GM12875 (cell line): Measurements from ENCODE around the gene DPEP1.

Source experiments
- H3K4me3 ChIP-seq: one replicate; pipeline ENCODE4 v1.5.1; 2011; ENCODE audit warnings: low read depth, low read length, control low read depth
- CTCF ChIP-seq: IDR thresholded peaks from 2 replicates; pipeline ENCODE4 v1.5.1; 2011; ENCODE audit warnings: low read depth, mild to moderate bottlenecking, control low read depth, inconsistent platforms, low read length, moderate library complexity, borderline replicate concordance; ENCODE audit not compliant: insufficient read depth

Gene DPEP1

DNA sequence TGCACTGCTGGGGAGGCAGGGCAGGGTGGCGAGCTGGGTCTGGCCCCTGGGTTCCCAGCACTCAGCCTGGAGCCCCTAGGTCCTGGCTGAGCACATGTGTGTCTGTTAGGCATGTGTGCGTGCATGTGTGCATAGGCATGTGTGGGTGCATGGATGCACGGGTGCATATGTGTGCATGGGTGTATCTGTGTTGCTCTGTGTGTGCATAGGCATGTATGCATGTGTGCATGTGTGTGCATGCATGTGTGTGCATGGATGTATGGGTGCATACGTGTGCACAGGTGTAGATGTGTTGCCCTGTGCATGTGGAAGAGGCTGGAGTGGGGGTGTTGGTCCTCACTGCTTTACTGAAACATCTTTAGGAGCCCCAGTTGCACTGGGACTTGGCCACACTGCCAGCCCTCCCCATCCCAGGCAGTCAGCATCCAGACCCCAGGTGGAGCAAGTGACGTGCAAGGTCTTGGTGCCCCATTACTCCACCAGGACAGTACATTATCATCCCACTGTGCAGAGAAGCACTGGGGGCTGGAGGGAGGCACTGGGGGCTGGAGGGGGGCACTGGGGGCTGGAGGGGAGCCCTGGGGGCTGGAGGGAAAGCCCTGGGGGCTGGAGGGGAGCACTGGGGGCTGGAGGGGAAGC lies 10.4 kb upstream of the DPEP1 start:
- TF ChIP-seq CTCF, result no peak
- no peak overlapping the region for H3K4me3 ChIP-seq

- TF ChIP-seq CTCF, result no peak
- no peak overlapping the region for H3K4me3 ChIP-seq
Observed at GRCh38 chr16:89604764-89605163, 8.7 kb upstream of the DPEP1 start.

DNA sequence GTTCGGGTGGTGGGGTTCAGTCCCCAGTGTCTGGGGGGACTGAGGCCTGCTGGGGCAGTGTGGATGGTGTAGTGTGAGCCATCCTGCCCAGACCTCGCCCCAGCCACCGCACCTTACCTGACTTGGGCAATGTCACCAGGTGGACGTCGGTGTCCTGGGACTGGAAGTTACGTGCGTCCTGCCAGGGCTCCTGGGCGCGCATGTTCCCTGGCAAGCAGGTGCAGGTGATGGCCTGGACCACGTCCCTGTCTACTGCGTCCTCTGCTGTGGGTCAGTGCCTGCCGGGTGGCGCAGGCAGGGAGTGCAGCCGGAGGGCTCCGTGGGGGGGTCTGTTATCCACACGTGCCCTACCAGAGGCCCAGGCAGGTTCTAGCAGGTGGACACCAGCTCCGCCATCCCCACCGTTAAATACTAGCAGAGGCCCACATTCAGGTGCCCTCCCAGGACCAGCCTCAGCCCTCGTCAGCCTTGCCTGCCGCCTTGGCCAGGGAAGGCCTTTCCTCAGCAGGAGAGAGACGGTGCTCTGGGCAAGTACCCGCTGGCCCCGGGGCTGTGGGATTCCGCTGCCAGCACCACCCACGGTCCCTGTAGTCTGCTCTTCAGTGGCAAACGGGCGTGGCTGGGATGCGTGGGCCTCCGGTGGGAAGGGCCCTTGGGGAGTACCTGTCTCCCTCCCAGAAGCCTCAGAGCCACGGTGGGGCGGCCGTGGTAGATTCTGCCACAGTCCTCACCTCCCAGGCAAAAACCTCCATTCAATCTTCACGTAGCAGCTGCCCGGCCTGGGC lies 8.1 kb upstream of the DPEP1 start:
- TF ChIP-seq CTCF, result no peak
- H3K4me3 ChIP-seq, result no peak overlapping the region

DNA sequence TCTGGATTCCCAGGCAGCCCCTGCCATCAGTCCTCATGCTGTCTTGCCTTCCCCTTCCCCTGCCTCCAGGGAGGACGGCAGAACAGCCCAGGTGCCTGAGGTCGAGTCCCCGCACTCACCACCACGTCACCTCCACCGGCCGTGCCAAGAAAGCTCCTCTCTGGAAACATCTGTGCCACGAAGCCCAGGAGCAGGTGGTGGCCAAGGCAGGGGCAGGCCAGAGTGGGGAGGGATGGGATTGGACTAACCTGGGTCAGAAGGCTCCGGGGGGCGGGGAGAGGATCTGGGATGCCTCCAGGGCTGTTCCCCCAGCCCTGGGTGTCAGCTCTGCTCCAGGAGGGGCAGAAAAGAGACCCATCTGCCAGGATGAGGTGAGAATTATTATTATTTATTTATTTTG lies 7.4 kb upstream of the DPEP1 start:
- TF ChIP-seq CTCF, result no peak
- H3K4me3 ChIP-seq, result no peak overlapping the region

DNA sequence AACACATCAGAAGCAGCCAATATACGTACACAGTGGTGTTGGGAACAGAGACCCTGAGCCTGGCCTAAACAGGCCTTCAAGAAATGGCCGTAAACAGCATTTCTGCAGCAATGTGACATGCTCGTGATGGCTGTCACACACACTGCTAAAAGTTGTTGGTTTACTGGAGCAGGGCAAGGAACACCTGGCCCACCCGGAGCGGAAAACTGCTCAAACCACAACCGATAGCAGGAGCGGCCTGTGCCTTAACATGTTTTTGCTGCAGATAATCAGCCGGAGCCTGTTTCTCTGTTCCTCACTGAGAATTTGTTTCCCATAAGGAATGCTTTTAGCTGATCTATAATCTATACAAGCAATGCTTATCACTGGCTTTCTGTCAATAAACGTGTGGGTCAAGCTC lies 6.0 kb upstream of the DPEP1 start:
- H3K4me3 ChIP-seq, result no peak overlapping the region
- TF ChIP-seq CTCF, result no peak

- no peak for TF ChIP-seq CTCF
- no peak overlapping the region for H3K4me3 ChIP-seq
Observed at GRCh38 chr16:89607937-89608740, 5.3 kb upstream of the DPEP1 start.

GRCh38 chr16:89610108-89610453 lies 3.4 kb upstream of the DPEP1 start:
- H3K4me3 ChIP-seq, result no peak overlapping the region
- no peak for TF ChIP-seq CTCF
